ENCODE results near the gene RENBP. TPM values are rescaled to one million over a fixed set of nuclear protein-coding genes. Genes with fewer than 3 reads are reported as not detected.
A peak's percentile ranks its signal among the peaks of the same experiment; 100 is the strongest.

The RENBP gene
- total RNA-seq, 1 donor from 2014 or later: 2.5 TPM

GRCh38 chrX:153941336-153942252, 2.8 kb downstream of the RENBP start:
- H3K27me3 Mint-ChIP-seq: no peaks in the 10 kb centered on the region
- H3K4me1 Mint-ChIP-seq (ENCODE audit: low read depth): peaks cover 1% of the 10 kb centered on the region
- peak overlapping the region; percentile 31 for H3K27ac Mint-ChIP-seq
- H3K4me3 Mint-ChIP-seq (ENCODE audit: low read depth): no peak overlapping the region
- no peak for DNase-seq (ENCODE audit: low spot score, unreplicated experiment)
- no peak for TF ChIP-seq CTCF (IDR thresholded peaks at IDR 0.05; ENCODE audit: unreplicated experiment)
- no peaks in the 10 kb centered on the region for H3K36me3 Mint-ChIP-seq (ENCODE audit: insufficient read depth)
- H3K9me3 Mint-ChIP-seq (ENCODE audit: low read depth): peaks cover 2% of the 10 kb centered on the region

- no peaks in the 10 kb centered on the region for H3K36me3 Mint-ChIP-seq (ENCODE audit: insufficient read depth)
- H3K9me3 Mint-ChIP-seq (ENCODE audit: low read depth): peaks cover 4% of the 10 kb centered on the region
- DNase-seq (ENCODE audit: low spot score, unreplicated experiment): no peak
- peaks cover 1% of the 10 kb centered on the region for H3K4me1 Mint-ChIP-seq (ENCODE audit: low read depth)
- TF ChIP-seq CTCF (IDR thresholded peaks at IDR 0.05; ENCODE audit: unreplicated experiment): no peak
- H3K27ac Mint-ChIP-seq: no peak overlapping the region
- no peak overlapping the region for H3K4me3 Mint-ChIP-seq (ENCODE audit: low read depth)
- H3K27me3 Mint-ChIP-seq: no peaks in the 10 kb centered on the region
Observed at GRCh38 chrX:153939573-153939972, 4.9 kb downstream of the RENBP start.

- no peak overlapping the region for H3K4me3 Mint-ChIP-seq (ENCODE audit: low read depth)
- H3K4me1 Mint-ChIP-seq (ENCODE audit: low read depth): peaks cover 5% of the 10 kb centered on the region
- H3K27me3 Mint-ChIP-seq: no peaks in the 10 kb centered on the region
- H3K36me3 Mint-ChIP-seq (ENCODE audit: insufficient read depth): no peaks in the 10 kb centered on the region
- TF ChIP-seq CTCF (IDR thresholded peaks at IDR 0.05; ENCODE audit: unreplicated experiment): no peak
- peaks cover 4% of the 10 kb centered on the region for H3K9me3 Mint-ChIP-seq (ENCODE audit: low read depth)
- peak overlapping the region; percentile 49 for H3K27ac Mint-ChIP-seq
- no peak for DNase-seq (ENCODE audit: low spot score, unreplicated experiment)
Observed at GRCh38 chrX:153938226-153938786, 6.1 kb downstream of the RENBP start.

GRCh38 chrX:153937056-153937455, 7.4 kb downstream of the RENBP start:
- no peak overlapping the region for H3K4me3 Mint-ChIP-seq (ENCODE audit: low read depth)
- peaks cover 4% of the 10 kb centered on the region for H3K9me3 Mint-ChIP-seq (ENCODE audit: low read depth)

More at GRCh38 chrX:153937056-153937455, 7.4 kb downstream of the RENBP start:
- Mint-ChIP-seq H3K27ac (no peak overlapping the region), H3K4me1 (ENCODE audit: low read depth) (peaks cover 5% of the 10 kb centered on the region), H3K36me3 (ENCODE audit: insufficient read depth) (no peaks in the 10 kb centered on the region), H3K27me3 (no peaks in the 10 kb centered on the region)
- DNase-seq (ENCODE audit: low spot score, unreplicated experiment): no peak
- no peak for TF ChIP-seq CTCF (IDR thresholded peaks at IDR 0.05; ENCODE audit: unreplicated experiment)

Measured in progenitor cell of endocrine pancreas (in vitro differentiated cells).